Karpas-422 (cell line): Measurements from ENCODE around the gene DGKE. TPM values are rescaled to one million over a fixed set of nuclear protein-coding genes. Genes with fewer than 3 reads are reported as not detected.

Source experiments
- DNase-seq: peaks from one replicate; pipeline ENCODE4 v3.0.0-alpha.2; 2015
- H2AFZ ChIP-seq: fragments of 200-600 bp; sonication (generic); 2 replicates; pipeline ENCODE4 v1.6.1; 2014; ENCODE audit warnings: antibody characterized with exemption, low read length, mixed read lengths
- H3K27ac ChIP-seq: fragments of 200-600 bp; sonication (generic); 2 replicates; pipeline ENCODE4 v1.5.1; 2014; ENCODE audit warnings: mild to moderate bottlenecking, low read length, moderate library complexity
- H3K27me3 ChIP-seq: fragments of 200-600 bp; sonication (generic); 2 replicates; pipeline ENCODE4 v1.6.1; 2014; ENCODE audit warnings: low read length, mixed read lengths
- H3K36me3 ChIP-seq: fragments of 200-600 bp; sonication (generic); 2 replicates; pipeline ENCODE4 v1.6.1; 2014; ENCODE audit warnings: low read length, mixed read lengths; ENCODE audit not compliant: insufficient read depth
- H3K4me1 ChIP-seq: fragments of 200-600 bp; sonication (generic); 2 replicates; pipeline ENCODE4 v1.6.1; 2014; ENCODE audit warnings: mild to moderate bottlenecking, low read length, mixed read lengths
- H3K4me2 ChIP-seq: fragments of 200-600 bp; sonication (generic); 2 replicates; pipeline ENCODE4 v1.6.1; 2014; ENCODE audit warnings: low read length, low read depth, mild to moderate bottlenecking; ENCODE audit not compliant: poor library complexity, severe bottlenecking
- H3K4me3 ChIP-seq: fragments of 200-600 bp; sonication (generic); 2 replicates; pipeline ENCODE4 v1.5.1; 2014; ENCODE audit warnings: mild to moderate bottlenecking, antibody characterized with exemption, low read length, mixed read lengths
- H3K79me2 ChIP-seq: fragments of 200-600 bp; sonication (generic); 2 replicates; pipeline ENCODE4 v1.6.1; 2014; ENCODE audit warnings: mild to moderate bottlenecking, low read length, mixed read lengths
- H3K9ac ChIP-seq: fragments of 200-600 bp; sonication (generic); 2 replicates; pipeline ENCODE4 v1.6.0; 2014; ENCODE audit warnings: low read length
- H3K9me2 ChIP-seq: fragments of 200-600 bp; sonication (generic), shearing (Covaris generic); replicated peaks from 2 replicates; pipeline ENCODE4 v1.6.0; 2014; ENCODE audit warnings: mild to moderate bottlenecking, low read length, moderate library complexity; ENCODE audit not compliant: insufficient read depth
- H3K9me3 ChIP-seq: fragments of 300-700, 200-600 bp; sonication (generic); 2 replicates; pipeline ENCODE4 v1.6.1; 2014; ENCODE audit warnings: low read length, mixed read lengths
- H4K20me1 ChIP-seq: fragments of 200-600 bp; sonication (generic); 2 replicates; pipeline ENCODE4 v1.6.1; 2014; ENCODE audit warnings: mild to moderate bottlenecking, antibody characterized with exemption, low read length, low read depth; ENCODE audit not compliant: insufficient read depth
- total RNA-seq: library from RNA; depleted of rRNA; stranded (reverse); fragments of >200 nt; shearing (Covaris generic); gene quantifications from 2 replicates; pipeline ENCODE4 v1.2.3, GENCODE V29; 2014; ENCODE audit warnings: low replicate concordance

Gene DGKE
- total RNA-seq, 1 experiment from 2014 or later = 0.30 TPM

- Histone ChIP-seq H3K4me3 (no peak overlapping the region), H2AFZ (no peak overlapping the region), H3K4me2 (no peak overlapping the region), H3K27me3 (no peaks in the 10 kb centered on the region), H3K27ac (no peak overlapping the region), H3K9ac (no peak overlapping the region), H3K79me2 (no peaks in the 10 kb centered on the region), H3K9me3 (no peaks in the 10 kb centered on the region), H3K36me3 (0 out of 2 replicates have a peak, but pooled peaks cover 2% of the 10 kb centered on the region), H3K4me1 (peaks cover 7% of the 10 kb centered on the region), H4K20me1 (0 out of 2 replicates have a peak, but pooled peaks cover 3% of the 10 kb centered on the region), H3K9me2 (no peaks in the 10 kb centered on the region)
- no peak for DNase-seq
Observed at GRCh38 chr17:56883616-56884015, 49.7 kb downstream of the DGKE start.

- H3K9me2 ChIP-seq = no peaks in the 10 kb centered on the region
- peaks cover 7% of the 10 kb centered on the region for H3K4me1 ChIP-seq
- H3K79me2 ChIP-seq = no peaks in the 10 kb centered on the region
- no peak overlapping the region for H2AFZ ChIP-seq
- no peaks in the 10 kb centered on the region for H3K9me3 ChIP-seq
- 0 out of 2 replicates have a peak, but pooled peaks cover 3% of the 10 kb centered on the region for H4K20me1 ChIP-seq
- no peak overlapping the region for H3K27ac ChIP-seq
- H3K9ac ChIP-seq = no peak overlapping the region
- H3K4me3 ChIP-seq = no peak overlapping the region
- DNase-seq = no peak
- H3K4me2 ChIP-seq = no peak overlapping the region
- H3K27me3 ChIP-seq = no peaks in the 10 kb centered on the region
- peaks cover 11% of the 10 kb centered on the region; the same call in 1 of the 2 replicates for H3K36me3 ChIP-seq
Observed at GRCh38 chr17:56884483-56885311, 50.7 kb downstream of the DGKE start.

- H3K27ac ChIP-seq = no peak overlapping the region
- no peak overlapping the region for H3K9ac ChIP-seq
- H3K4me3 ChIP-seq = no peak overlapping the region
- no peak for DNase-seq
- no peaks in the 10 kb centered on the region for H3K9me3 ChIP-seq
- H3K79me2 ChIP-seq = no peaks in the 10 kb centered on the region
- no peaks in the 10 kb centered on the region for H3K27me3 ChIP-seq
- no peak overlapping the region for H3K4me2 ChIP-seq
- peaks cover 3% of the 10 kb centered on the region for H3K4me1 ChIP-seq
- no peaks in the 10 kb centered on the region for H3K9me2 ChIP-seq
- H4K20me1 ChIP-seq = 0 out of 2 replicates have a peak, but pooled peaks cover 3% of the 10 kb centered on the region
- no peak overlapping the region for H2AFZ ChIP-seq
- peaks cover 17% of the 10 kb centered on the region; the same call in 1 of the 2 replicates for H3K36me3 ChIP-seq
Observed at GRCh38 chr17:56885312-56885657, 51.3 kb downstream of the DGKE start.

- Histone ChIP-seq H3K4me1 (no peaks in the 10 kb centered on the region), H3K9ac (no peak overlapping the region), H2AFZ (no peak overlapping the region), H3K4me3 (no peak overlapping the region), H3K79me2 (no peaks in the 10 kb centered on the region), H3K9me2 (no peaks in the 10 kb centered on the region), H3K36me3 (peaks cover 27% of the 10 kb centered on the region), H3K27me3 (no peaks in the 10 kb centered on the region), H3K27ac (no peak overlapping the region), H3K4me2 (no peak overlapping the region), H4K20me1 (no peaks in the 10 kb centered on the region), H3K9me3 (no peaks in the 10 kb centered on the region)
- no peak for DNase-seq
Observed at GRCh38 chr17:56886288-56886731, 52.4 kb downstream of the DGKE start.

- Histone ChIP-seq H3K27me3 (no peaks in the 10 kb centered on the region), H3K27ac (no peak overlapping the region), H4K20me1 (no peaks in the 10 kb centered on the region), H3K4me3 (no peak overlapping the region), H3K9me3 (no peaks in the 10 kb centered on the region), H3K4me1 (no peaks in the 10 kb centered on the region), H3K9me2 (no peaks in the 10 kb centered on the region), H2AFZ (no peak overlapping the region), H3K36me3 (peaks cover 34% of the 10 kb centered on the region), H3K4me2 (no peak overlapping the region), H3K9ac (no peak overlapping the region), H3K79me2 (no peaks in the 10 kb centered on the region)
- DNase-seq = no peak
Observed at GRCh38 chr17:56887105-56887504, 53.2 kb downstream of the DGKE start.

- Histone ChIP-seq H3K4me3 (no peak overlapping the region), H3K9ac (no peak overlapping the region), H3K27ac (no peak overlapping the region), H4K20me1 (no peaks in the 10 kb centered on the region), H2AFZ (no peak overlapping the region), H3K36me3 (peaks cover 41% of the 10 kb centered on the region), H3K9me2 (no peaks in the 10 kb centered on the region), H3K4me1 (no peaks in the 10 kb centered on the region), H3K79me2 (no peaks in the 10 kb centered on the region), H3K9me3 (no peaks in the 10 kb centered on the region), H3K4me2 (no peak overlapping the region), H3K27me3 (no peaks in the 10 kb centered on the region)
- no peak for DNase-seq
Observed at GRCh38 chr17:56887552-56888467, 53.9 kb downstream of the DGKE start.

- H3K9ac ChIP-seq = no peak overlapping the region
- H3K4me1 ChIP-seq = no peaks in the 10 kb centered on the region
- DNase-seq = no peak
- no peak overlapping the region for H3K27ac ChIP-seq
- H3K4me2 ChIP-seq = no peak overlapping the region
- H3K9me2 ChIP-seq = no peaks in the 10 kb centered on the region
- no peaks in the 10 kb centered on the region for H4K20me1 ChIP-seq
- no peaks in the 10 kb centered on the region for H3K9me3 ChIP-seq
- no peak overlapping the region for H2AFZ ChIP-seq
- peaks cover 58% of the 10 kb centered on the region for H3K36me3 ChIP-seq
- H3K4me3 ChIP-seq = no peak overlapping the region
- no peaks in the 10 kb centered on the region for H3K79me2 ChIP-seq
- no peaks in the 10 kb centered on the region for H3K27me3 ChIP-seq
Observed at GRCh38 chr17:56890390-56890789, 56.4 kb downstream of the DGKE start.
